Sigmoid colon (tissue), 7 donors: ENCODE data around the gene FALEC. TPM values are rescaled to one million over a fixed set of nuclear protein-coding genes. Genes with fewer than 3 reads are reported as not detected.
"Not testable (repeated sequence)": the region's sequence is repeated elsewhere in the genome, so short reads cannot be mapped to it uniquely, and the experiment has no call there.

ENCODE experiments used
- DNase-seq: peaks from one replicate; pipeline ENCODE4 v3.0.0-alpha.2; 2019
- H3K27ac ChIP-seq, 4 donors: fragments of 200-600 bp; sonication (generic); one replicate each; pipeline ENCODE4 v1.5.1; 2016 to 2019; ENCODE audit warnings: mild to moderate bottlenecking in 1 of 4
- H3K27me3 ChIP-seq, 3 donors: fragments of 200-600 bp; sonication (generic); one replicate each; pipeline ENCODE4 v1.5.1; 2019; ENCODE audit warnings: mild to moderate bottlenecking in 1 of 3
- H3K36me3 ChIP-seq, 4 donors: fragments of 200-600 bp; sonication (generic); one replicate each; pipeline ENCODE4 v1.5.1; 2016 to 2019
- H3K4me1 ChIP-seq, 4 donors: fragments of 200-600 bp; sonication (generic); one replicate each; pipeline ENCODE4 v1.5.1; 2017 to 2019
- H3K4me3 ChIP-seq, 4 donors: fragments of 200-600 bp; sonication (generic); one replicate each; pipeline ENCODE4 v1.5.1; 2017 to 2019; ENCODE audit warnings: mild to moderate bottlenecking in 2 of 4, moderate library complexity in 1 of 4
- H3K9me3 ChIP-seq, 4 donors: fragments of 200-600 bp in 3 of 4; sonication (generic) in 3 of 4; one replicate each; pipeline versions ENCODE4 v1.5.1 to v1.6.1; 2013 to 2019
- CTCF ChIP-seq, 4 experiments: fragments of 450-650 bp in 3 of 4; fragments of 200-600 bp in 1 of 4; IDR thresholded peaks; one replicate each; pipeline ENCODE4 v1.5.1; 2016 to 2019; ENCODE audit warnings: antibody characterized with exemption in 4 of 4, mild to moderate bottlenecking in 3 of 4, moderate library complexity in 2 of 4
- EP300 ChIP-seq, 4 donors: sonication (generic); formaldehyde crosslinking; IDR thresholded peaks; one replicate each; pipeline ENCODE4 v1.6.1; 2017; ENCODE audit warnings: antibody characterized with exemption in 4 of 4
- POLR2A ChIP-seq, 2 donors: fragments of 450-650 bp; IDR thresholded peaks; one replicate each; pipeline ENCODE4 v1.6.1; 2016; ENCODE audit warnings: antibody characterized with exemption in 2 of 2, mild to moderate bottlenecking in 2 of 2, moderate library complexity in 2 of 2
- POLR2AphosphoS5 ChIP-seq, 4 donors: sonication (generic); formaldehyde crosslinking; IDR thresholded peaks; one replicate each; pipeline ENCODE4 v1.6.1; 2017; ENCODE audit warnings: antibody characterized with exemption in 4 of 4
- WGBS, 2 donors: extraction: QIAGEN DNeasy Blood & Tissue Kit; methylation state at CpG; one replicate each; pipeline ENCODE4 v1.1.7; 2013; 5-methylcytosine and 5-hydroxymethylcytosine counted together
- intact Hi-C: fragments of 100-400 bp; cut with DNase I; formaldehyde crosslinking; loops from one replicate; pipeline ENCODE4 v1.15.1; 2023
- polyA plus RNA-seq, 3 donors: library from polyadenylated mRNA; stranded (reverse); fragments of 200-250 nt; gene quantifications; one replicate each; pipeline ENCODE4 v1.2.3, GENCODE V29; 2013
- total RNA-seq, 4 donors: library from RNA; depleted of rRNA; stranded (reverse); fragments of >200 nt; gene quantifications; one replicate each; pipeline ENCODE4 v1.1.0, GENCODE V29; 2016
- donor health status: healthy with polysubstance abuse.
- donor health status: Bipolar disorder and iron deficiency.
- donor health status: healthy.

Gene FALEC
- total and polyA plus RNA-seq, 7 donors: 0.35 TPM; not detected in 6

- Histone ChIP-seq H3K27me3 (no peaks in the 10 kb centered on the region), H3K4me3 (peak overlapping the region; percentile 39 to 59 (median 56)), H3K9me3 (no peaks in the 10 kb centered on the region), H3K27ac (peak overlapping the region; percentile 95 to 99 (median 98)), H3K4me1 (peaks cover 0 to 93% (median 81%) of the 10 kb centered on the region in 4 donors), H3K36me3 (peaks cover 0 to 11% (median 0%) of the 10 kb centered on the region in 4 donors)
- intact Hi-C loops: loop anchor here (1.0 to 10.0 kb wide), 7 partner anchors 17 to 413 kb away; partner anchors contain the start of genes ARNT, CERS2, GOLPH3L and MCL1
- TF ChIP-seq CTCF (IDR thresholded peaks at IDR 0.05): no peak
- peak in 1 of 2 donors; percentile 23 for TF ChIP-seq POLR2A (IDR thresholded peaks at IDR 0.05)
- TF ChIP-seq POLR2AphosphoS5 (IDR thresholded peaks at IDR 0.05): peak; percentile 71 to 93 (median 77)
- TF ChIP-seq EP300 (IDR thresholded peaks at IDR 0.05): peak in 3 of 4 donors; percentile 68 to 95 (median 88)
- 0% methylated on average over 18 of the region's 18 CpGs for WGBS, 2 donors
- peak; percentile 98 for DNase-seq
Observed at GRCh38 chr1:150561974-150562445, 46.5 kb downstream of the FALEC start.

- peak; percentile 73 for DNase-seq
- H3K4me1 ChIP-seq: peaks cover 0 to 95% (median 87%) of the 10 kb centered on the region in 4 donors
Observed at GRCh38 chr1:150562446-150563339, 47.1 kb downstream of the FALEC start.

GRCh38 chr1:150563340-150564038, 47.9 kb downstream of the FALEC start:
- H3K4me3 ChIP-seq: no peak overlapping the region
- TF ChIP-seq POLR2A (IDR thresholded peaks at IDR 0.05) (no peak), POLR2AphosphoS5 (IDR thresholded peaks at IDR 0.05) (peak in 1 of 4 donors; percentile 11)
- no peaks in the 10 kb centered on the region for H3K36me3 ChIP-seq
- no peaks in the 10 kb centered on the region for H3K27me3 ChIP-seq
- DNase-seq: peak; percentile 81
- intact Hi-C loops: loop anchor here (5.0 to 10.0 kb wide), 4 partner anchors 131 to 411 kb away; partner anchors contain the start of genes ARNT, GOLPH3L and SETDB1
- H3K27ac ChIP-seq: peak overlapping the region; percentile 95 to 99 (median 98)
- 15 to 17% methylated on average over 4 of the region's 4 CpGs for WGBS, 2 donors
- no peaks in the 10 kb centered on the region for H3K9me3 ChIP-seq
- peaks cover 0 to 95% (median 89%) of the 10 kb centered on the region in 4 donors for H3K4me1 ChIP-seq

More at GRCh38 chr1:150562446-150563339, 47.1 kb downstream of the FALEC start:
- WGBS, 2 donors: 8 to 18% methylated on average over 4 of the region's 4 CpGs
- H3K27me3 ChIP-seq: no peaks in the 10 kb centered on the region
- H3K36me3 ChIP-seq: peaks cover 0 to 4% (median 0%) of the 10 kb centered on the region in 4 donors
- peak overlapping the region; percentile 39 to 59 (median 56) for H3K4me3 ChIP-seq
- intact Hi-C loops: loop anchor here (5.0 to 10.0 kb wide), 4 partner anchors 132 to 410 kb away; partner anchors contain the start of genes ARNT, GOLPH3L and SETDB1
- H3K9me3 ChIP-seq: no peaks in the 10 kb centered on the region
- TF ChIP-seq POLR2AphosphoS5 (IDR thresholded peaks at IDR 0.05) (no peak), CTCF (IDR thresholded peaks at IDR 0.05) (no peak), POLR2A (IDR thresholded peaks at IDR 0.05) (no peak), EP300 (IDR thresholded peaks at IDR 0.05) (no peak)
- peak overlapping the region; percentile 95 to 99 (median 98) for H3K27ac ChIP-seq

- peak; percentile 68 for DNase-seq
- TF ChIP-seq POLR2AphosphoS5 (IDR thresholded peaks at IDR 0.05) (no peak), EP300 (IDR thresholded peaks at IDR 0.05) (no peak), CTCF (IDR thresholded peaks at IDR 0.05) (no peak), POLR2A (IDR thresholded peaks at IDR 0.05) (no peak)
- H3K36me3 ChIP-seq: no peaks in the 10 kb centered on the region
- H3K4me1 ChIP-seq: peaks cover 0 to 95% (median 89%) of the 10 kb centered on the region in 4 donors
- H3K9me3 ChIP-seq: no peaks in the 10 kb centered on the region
- H3K27ac ChIP-seq: peak overlapping the region; percentile 95 to 99 (median 98)
- 61 to 63% methylated on average over 5 of the region's 5 CpGs for WGBS, 2 donors
- no peaks in the 10 kb centered on the region for H3K27me3 ChIP-seq
- no peak overlapping the region for H3K4me3 ChIP-seq
- intact Hi-C loops: loop anchor here (5.0 to 10.0 kb wide), 4 partner anchors 130 to 412 kb away; partner anchors contain the start of genes ARNT, GOLPH3L and SETDB1
Observed at GRCh38 chr1:150564051-150564991, 48.8 kb downstream of the FALEC start.

GRCh38 chr1:150565240-150565991, 49.9 kb downstream of the FALEC start:
- peak; percentile 58 for DNase-seq
- not testable (repeated sequence) for H3K4me3 ChIP-seq, H3K36me3 ChIP-seq, H3K9me3 ChIP-seq, H3K27me3 ChIP-seq
- Histone ChIP-seq H3K4me1 (peaks cover 0 to 95% (median 89%) of the 10 kb centered on the region in 4 donors), H3K27ac (peak overlapping the region; percentile 95 to 99 (median 98))
- intact Hi-C loops: loop anchor here (10.0 kb wide), 2 partner anchors 129 to 359 kb away; partner anchors contain the start of genes GOLPH3L and SETDB1
- WGBS, 2 donors: 83 to 90% methylated on average over 14 of the region's 14 CpGs
